Gastrocnemius medialis (tissue), 4 donors: ENCODE results near the gene RPAIN.

Source experiments
- CTCF ChIP-seq, 5 experiments: fragments of 450-650 bp in 3 of 5; fragments of 200-600 bp in 2 of 5; sonication (generic) in 2 of 5; IDR thresholded peaks in 4 of 5; conservative IDR thresholded peaks in 1 of 5; 1 replicate in 4 of 5; 2 replicates in 1 of 5; pipeline ENCODE4 v1.5.1; 2016 to 2019; ENCODE audit warnings: antibody characterized with exemption in 5 of 5, mild to moderate bottlenecking in 3 of 5, moderate library complexity in 3 of 5
- POLR2A ChIP-seq, 2 donors: fragments of 450-650 bp; IDR thresholded peaks; one replicate each; pipeline ENCODE4 v1.6.1; 2017; ENCODE audit warnings: antibody characterized with exemption in 2 of 2, mild to moderate bottlenecking in 2 of 2, moderate library complexity in 2 of 2

GRCh38 chr17:5379351-5380107, 40.5 kb upstream of the RPAIN start:
- no peak for TF ChIP-seq CTCF (IDR thresholded peaks at IDR 0.05 in 4 of 5, conservative IDR thresholded peaks at IDR 0.05 in 1 of 5)
- no peak for TF ChIP-seq POLR2A (IDR thresholded peaks at IDR 0.05)
